Astrocyte (in vitro differentiated cells and primary cell): ENCODE results near the gene C1QTNF1. TPM values are rescaled to one million over a fixed set of nuclear protein-coding genes. Genes with fewer than 3 reads are reported as not detected.

Experiments
- DNase-seq: peaks from one replicate; pipeline ENCODE4 v3.0.0-alpha.2; 2010; ENCODE audit warnings: low read depth
- FAIRE-seq: peaks from 2 replicates; lab custom pipeline; 2011; peaks lifted over from hg19 to GRCh38; lab: Jason Lieb, UNC
- H2AFZ ChIP-seq: 2 replicates; pipeline ENCODE4 v1.6.0; 2012; ENCODE audit warnings: low read depth, low read length, inconsistent platforms
- H3K27ac ChIP-seq: 2 replicates; pipeline ENCODE4 v1.5.1; 2011; ENCODE audit warnings: low read depth, low read length, inconsistent platforms
- H3K27me3 ChIP-seq: 2 replicates; pipeline ENCODE4 v1.6.0; 2011; ENCODE audit warnings: low read length, inconsistent platforms; ENCODE audit not compliant: insufficient read depth
- H3K36me3 ChIP-seq: 2 replicates; pipeline ENCODE4 v1.5.1; 2011; ENCODE audit warnings: low read length, inconsistent platforms; ENCODE audit not compliant: insufficient read depth
- H3K4me1 ChIP-seq: 2 replicates; pipeline ENCODE4 v1.5.1; 2011; ENCODE audit warnings: low read length, inconsistent platforms; ENCODE audit not compliant: insufficient read depth
- H3K4me2 ChIP-seq: 2 replicates; pipeline ENCODE4 v1.6.0; 2012; ENCODE audit warnings: low read length, inconsistent platforms
- H3K4me3 ChIP-seq: 2 replicates; pipeline ENCODE4 v1.5.1; 2011; ENCODE audit warnings: low read depth, mild to moderate bottlenecking, low read length, inconsistent platforms; ENCODE audit not compliant: insufficient read depth
- H3K79me2 ChIP-seq: 2 replicates; pipeline ENCODE4 v1.6.0; 2012; ENCODE audit warnings: mild to moderate bottlenecking, low read length, inconsistent platforms; ENCODE audit not compliant: insufficient read depth
- H3K9ac ChIP-seq: 2 replicates; pipeline ENCODE4 v1.6.0; 2012; ENCODE audit warnings: mild to moderate bottlenecking, low read length, inconsistent platforms
- H3K9me3 ChIP-seq: 2 replicates; pipeline ENCODE4 v1.5.1; 2012; ENCODE audit warnings: low read depth, mild to moderate bottlenecking, low read length, inconsistent platforms; ENCODE audit not compliant: insufficient read depth
- H4K20me1 ChIP-seq: 2 replicates; pipeline ENCODE4 v1.6.0; 2012; ENCODE audit warnings: low read length, inconsistent platforms; ENCODE audit not compliant: insufficient read depth
- H3K27ac Mint-ChIP-seq: one replicate; pipeline ENCODE4 v1.8.0; 2021; ENCODE audit warnings: mild to moderate bottlenecking, mixed read lengths; ENCODE audit not compliant: unreplicated experiment
- H3K27me3 Mint-ChIP-seq: one replicate; pipeline ENCODE4 v1.8.0; 2021; ENCODE audit warnings: low read depth, mixed read lengths; ENCODE audit not compliant: unreplicated experiment
- H3K36me3 Mint-ChIP-seq: one replicate; pipeline ENCODE4 v1.8.0; 2021; ENCODE audit warnings: low read depth, mixed read lengths; ENCODE audit not compliant: unreplicated experiment
- H3K4me1 Mint-ChIP-seq: one replicate; pipeline ENCODE4 v1.8.0; 2021; ENCODE audit warnings: low read depth, mixed read lengths; ENCODE audit not compliant: unreplicated experiment
- H3K4me3 Mint-ChIP-seq: one replicate; pipeline ENCODE4 v1.8.0; 2021; ENCODE audit warnings: mild to moderate bottlenecking, moderate library complexity, mixed read lengths; ENCODE audit not compliant: unreplicated experiment
- H3K9me3 Mint-ChIP-seq: one replicate; pipeline ENCODE4 v1.8.0; 2021; ENCODE audit warnings: mild to moderate bottlenecking, mixed read lengths; ENCODE audit not compliant: unreplicated experiment
- EZH2 ChIP-seq: IDR thresholded peaks from 2 replicates; pipeline ENCODE4 v1.6.1; 2012; ENCODE audit warnings: mild to moderate bottlenecking, low read length, inconsistent platforms; ENCODE audit not compliant: insufficient read depth
- total RNA-seq: library from RNA; stranded (reverse); gene quantifications from 2 replicates; pipeline ENCODE4 v1.2.1, GENCODE V29; 2021
- TF ChIP-seq, protein P1 (sequence below): IDR thresholded peaks from 2 replicates; pipeline ENCODE4 v1.5.1; 2011; ENCODE audit warnings: low read depth, mild to moderate bottlenecking, inconsistent platforms, low read length, moderate library complexity; ENCODE audit not compliant: insufficient read depth

Gene C1QTNF1
- total RNA-seq, 1 donor from 2014 or later: 2.2 TPM

DNA sequence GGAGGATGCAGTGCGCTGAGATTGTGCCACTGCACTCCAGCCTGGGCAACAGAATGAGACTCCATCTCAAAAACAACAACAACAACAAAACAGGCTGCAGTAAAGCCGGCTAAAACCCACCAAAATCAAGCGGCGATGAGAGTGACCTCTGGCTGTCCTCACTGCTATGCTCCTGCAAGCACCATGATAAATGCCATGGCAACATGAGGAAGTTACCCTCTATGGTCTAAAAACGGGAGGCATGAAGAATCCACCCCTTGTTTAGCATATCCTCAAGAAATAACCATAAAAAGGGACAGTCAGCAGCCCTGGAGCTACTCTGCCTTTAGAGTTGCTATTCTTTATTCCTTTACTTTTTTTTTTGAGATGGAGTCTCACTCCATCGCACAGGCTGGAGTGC lies 35.8 kb upstream of the C1QTNF1 start:
- H3K79me2 ChIP-seq: no peaks in the 10 kb centered on the region
- H3K9ac ChIP-seq: no peak overlapping the region
- H3K4me2 ChIP-seq: no peak overlapping the region
- TF ChIP-seq EZH2: no peak
- TF ChIP-seq, protein P1, sequence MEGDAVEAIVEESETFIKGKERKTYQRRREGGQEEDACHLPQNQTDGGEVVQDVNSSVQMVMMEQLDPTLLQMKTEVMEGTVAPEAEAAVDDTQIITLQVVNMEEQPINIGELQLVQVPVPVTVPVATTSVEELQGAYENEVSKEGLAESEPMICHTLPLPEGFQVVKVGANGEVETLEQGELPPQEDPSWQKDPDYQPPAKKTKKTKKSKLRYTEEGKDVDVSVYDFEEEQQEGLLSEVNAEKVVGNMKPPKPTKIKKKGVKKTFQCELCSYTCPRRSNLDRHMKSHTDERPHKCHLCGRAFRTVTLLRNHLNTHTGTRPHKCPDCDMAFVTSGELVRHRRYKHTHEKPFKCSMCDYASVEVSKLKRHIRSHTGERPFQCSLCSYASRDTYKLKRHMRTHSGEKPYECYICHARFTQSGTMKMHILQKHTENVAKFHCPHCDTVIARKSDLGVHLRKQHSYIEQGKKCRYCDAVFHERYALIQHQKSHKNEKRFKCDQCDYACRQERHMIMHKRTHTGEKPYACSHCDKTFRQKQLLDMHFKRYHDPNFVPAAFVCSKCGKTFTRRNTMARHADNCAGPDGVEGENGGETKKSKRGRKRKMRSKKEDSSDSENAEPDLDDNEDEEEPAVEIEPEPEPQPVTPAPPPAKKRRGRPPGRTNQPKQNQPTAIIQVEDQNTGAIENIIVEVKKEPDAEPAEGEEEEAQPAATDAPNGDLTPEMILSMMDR: no peak
- H3K27me3 ChIP-seq: no peaks in the 10 kb centered on the region
- H3K4me1 ChIP-seq: peaks cover 13% of the 10 kb centered on the region
- H3K9me3 Mint-ChIP-seq: no peaks in the 10 kb centered on the region
- peaks cover 11% of the 10 kb centered on the region for H3K36me3 Mint-ChIP-seq
- H3K27ac Mint-ChIP-seq: no peak overlapping the region
- H2AFZ ChIP-seq: no peak overlapping the region
- H3K4me3 ChIP-seq: no peak overlapping the region
- H3K4me1 Mint-ChIP-seq: peaks cover 8% of the 10 kb centered on the region
- no peaks in the 10 kb centered on the region for H3K9me3 ChIP-seq
- FAIRE-seq (no peak), DNase-seq (no peak)
- H4K20me1 ChIP-seq: peaks cover 17% of the 10 kb centered on the region
- H3K4me3 Mint-ChIP-seq: no peak overlapping the region
- H3K27me3 Mint-ChIP-seq: no peaks in the 10 kb centered on the region
- H3K27ac ChIP-seq: no peak overlapping the region
- H3K36me3 ChIP-seq: peaks cover 8% of the 10 kb centered on the region

DNA sequence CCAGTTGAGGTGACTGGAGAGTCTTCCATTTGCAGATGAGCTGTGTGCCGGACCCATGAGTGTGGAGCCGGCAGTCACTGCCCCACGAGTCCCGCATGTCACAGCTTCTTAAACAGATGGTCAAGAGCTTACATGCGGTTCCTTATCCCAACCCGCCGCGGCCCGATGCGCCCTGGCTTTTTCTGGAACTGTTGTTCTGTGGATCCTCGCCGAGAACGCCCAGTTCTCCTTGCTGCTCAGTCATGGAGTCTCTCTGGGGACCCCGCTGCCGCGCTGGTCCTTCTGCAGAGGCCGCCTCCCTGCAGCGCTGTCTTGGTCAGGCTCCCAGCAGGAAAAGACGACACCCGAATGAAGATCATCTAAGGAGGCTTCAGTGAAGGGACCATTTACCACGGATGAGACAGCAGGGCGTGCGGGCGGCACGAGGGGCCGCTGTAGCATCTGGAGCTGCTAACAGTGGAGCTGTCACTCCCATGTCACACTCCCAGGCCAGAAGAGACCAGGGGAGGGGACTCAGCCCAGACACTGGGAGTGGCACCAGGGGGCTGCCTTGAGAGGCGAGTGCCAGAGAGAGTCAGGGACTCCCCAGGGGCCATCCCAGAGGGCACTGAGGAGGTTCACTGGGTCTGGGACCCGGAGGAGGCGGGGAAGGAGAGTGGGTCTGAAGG lies 33.5 kb upstream of the C1QTNF1 start:
- Mint-ChIP-seq H3K36me3 (peaks cover 11% of the 10 kb centered on the region), H3K27ac (no peak overlapping the region), H3K4me1 (peaks cover 8% of the 10 kb centered on the region), H3K27me3 (no peaks in the 10 kb centered on the region), H3K9me3 (no peaks in the 10 kb centered on the region), H3K4me3 (no peak overlapping the region)
- TF ChIP-seq, protein P1: no peak
- no peak for TF ChIP-seq EZH2
- Histone ChIP-seq H3K9me3 (no peaks in the 10 kb centered on the region), H3K9ac (no peak overlapping the region), H3K4me1 (peaks cover 13% of the 10 kb centered on the region), H3K4me3 (no peak overlapping the region), H3K79me2 (no peaks in the 10 kb centered on the region), H3K27me3 (no peaks in the 10 kb centered on the region), H4K20me1 (peaks cover 39% of the 10 kb centered on the region), H3K36me3 (peaks cover 8% of the 10 kb centered on the region), H2AFZ (no peak overlapping the region), H3K4me2 (no peak overlapping the region), H3K27ac (no peak overlapping the region)
- FAIRE-seq (no peak), DNase-seq (no peak)

DNA sequence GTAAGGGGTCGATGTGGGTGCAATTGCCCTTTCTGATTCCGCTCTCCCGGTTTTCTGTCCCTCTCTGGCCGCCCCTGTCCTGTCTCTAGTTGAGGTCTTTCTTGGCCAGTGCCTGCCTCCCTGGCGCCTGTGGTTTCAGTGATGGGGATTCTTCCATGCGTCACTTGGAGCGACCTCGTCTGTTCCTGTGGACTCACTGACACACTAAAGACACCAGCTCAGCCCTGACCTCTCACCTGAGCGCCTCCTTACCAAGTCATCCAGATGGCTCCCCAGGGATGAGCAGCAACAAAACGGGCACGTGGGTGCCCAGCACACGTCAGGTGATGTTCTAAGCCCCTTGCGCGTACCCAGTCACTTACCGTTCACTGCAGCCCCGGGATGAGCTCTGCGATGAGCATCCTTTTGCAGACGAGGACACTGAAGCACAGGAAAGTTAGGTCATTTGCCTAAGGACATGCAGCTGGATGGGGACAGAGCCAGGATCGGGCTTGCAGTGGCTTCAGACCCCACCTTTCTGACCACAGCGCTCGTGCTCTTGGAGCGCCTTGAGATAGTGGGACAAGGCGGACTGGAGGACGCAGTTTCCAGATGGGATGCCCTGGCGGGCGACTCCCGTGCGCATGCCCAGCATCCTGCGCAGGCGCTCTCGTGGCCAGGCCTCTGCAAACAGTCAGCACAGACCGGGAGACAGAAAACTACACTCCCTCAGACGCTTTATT lies 32.8 kb upstream of the C1QTNF1 start:
- no peak for FAIRE-seq
- Mint-ChIP-seq H3K4me1 (peaks cover 8% of the 10 kb centered on the region), H3K4me3 (no peak overlapping the region), H3K27ac (no peak overlapping the region), H3K27me3 (no peaks in the 10 kb centered on the region), H3K36me3 (peaks cover 14% of the 10 kb centered on the region), H3K9me3 (no peaks in the 10 kb centered on the region)
- H3K4me1 ChIP-seq: peaks cover 13% of the 10 kb centered on the region
- DNase-seq: no peak
- H3K9me3 ChIP-seq: no peaks in the 10 kb centered on the region
- no peak overlapping the region for H2AFZ ChIP-seq
- H3K4me3 ChIP-seq: no peak overlapping the region
- H3K79me2 ChIP-seq: peaks cover under 1% of the 10 kb centered on the region
- H3K9ac ChIP-seq: no peak overlapping the region
- peaks cover 46% of the 10 kb centered on the region for H4K20me1 ChIP-seq
- H3K4me2 ChIP-seq: no peak overlapping the region
- TF ChIP-seq EZH2: no peak
- TF ChIP-seq, protein P1: no peak
- H3K27ac ChIP-seq: no peak overlapping the region
- H3K36me3 ChIP-seq: peaks cover 8% of the 10 kb centered on the region
- no peaks in the 10 kb centered on the region for H3K27me3 ChIP-seq
